HG02678 (cell line): ENCODE measurements around the gene SDF4.
A peak's percentile ranks its signal among the peaks of the same experiment; 100 is the strongest.

ENCODE experiments used
- ATAC-seq: cut with Tn5 transposase; IDR thresholded peaks from one replicate; pipeline ENCODE4 v1.9.1; 2021; ENCODE audit warnings: mild to moderate bottlenecking, moderate library complexity; ENCODE audit not compliant: unreplicated experiment

SDF4 gene, protein sequence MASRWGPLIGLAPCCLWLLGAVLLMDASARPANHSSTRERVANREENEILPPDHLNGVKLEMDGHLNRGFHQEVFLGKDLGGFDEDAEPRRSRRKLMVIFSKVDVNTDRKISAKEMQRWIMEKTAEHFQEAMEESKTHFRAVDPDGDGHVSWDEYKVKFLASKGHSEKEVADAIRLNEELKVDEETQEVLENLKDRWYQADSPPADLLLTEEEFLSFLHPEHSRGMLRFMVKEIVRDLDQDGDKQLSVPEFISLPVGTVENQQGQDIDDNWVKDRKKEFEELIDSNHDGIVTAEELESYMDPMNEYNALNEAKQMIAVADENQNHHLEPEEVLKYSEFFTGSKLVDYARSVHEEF

DNA sequence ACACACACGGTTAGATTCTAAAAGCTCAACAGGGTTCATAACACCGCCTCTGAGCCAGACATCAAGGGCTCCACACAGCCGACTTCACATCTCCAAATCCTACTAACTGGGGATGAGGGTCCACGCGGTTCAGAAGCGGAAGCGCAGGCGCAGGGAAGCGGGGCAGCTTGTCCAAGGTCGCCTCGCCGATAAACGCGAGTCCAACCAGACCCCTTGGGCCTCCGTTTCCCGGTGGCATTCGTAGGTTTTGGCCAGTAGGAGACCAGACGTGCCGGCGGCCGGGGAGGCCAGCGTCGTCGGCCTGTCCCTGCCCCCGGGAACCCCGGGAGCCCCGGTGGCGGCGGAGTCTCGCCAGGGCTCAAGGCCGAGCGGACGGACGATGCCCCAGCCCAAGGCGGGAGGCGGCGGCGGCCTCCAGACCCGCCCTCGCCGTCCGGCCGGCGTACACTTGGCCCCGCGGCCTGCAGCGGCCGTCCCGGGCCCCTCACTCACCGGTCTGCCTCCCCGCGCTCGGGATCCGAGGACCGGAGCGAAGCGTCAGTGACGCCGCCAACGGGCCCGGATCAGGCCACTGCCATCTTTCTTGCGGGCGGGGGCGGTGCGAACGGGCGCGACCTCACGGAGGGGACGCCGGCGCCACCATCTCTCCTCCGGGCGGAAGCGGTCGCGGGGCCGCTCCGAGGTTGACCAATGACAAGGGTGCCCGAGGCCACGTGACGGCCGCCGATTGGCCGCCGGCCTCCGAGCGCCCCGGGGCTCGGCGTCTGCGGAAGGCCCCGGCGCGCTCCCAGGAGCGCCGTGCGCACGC lies at the start of gene SDF4:
Gene SDF4, minus strand, starts transcription at position 602 of the 808 bp plus-strand sequence. CDS start 3,229 bp downstream, outside the sequence.
- peak; percentile 94 for ATAC-seq

DNA sequence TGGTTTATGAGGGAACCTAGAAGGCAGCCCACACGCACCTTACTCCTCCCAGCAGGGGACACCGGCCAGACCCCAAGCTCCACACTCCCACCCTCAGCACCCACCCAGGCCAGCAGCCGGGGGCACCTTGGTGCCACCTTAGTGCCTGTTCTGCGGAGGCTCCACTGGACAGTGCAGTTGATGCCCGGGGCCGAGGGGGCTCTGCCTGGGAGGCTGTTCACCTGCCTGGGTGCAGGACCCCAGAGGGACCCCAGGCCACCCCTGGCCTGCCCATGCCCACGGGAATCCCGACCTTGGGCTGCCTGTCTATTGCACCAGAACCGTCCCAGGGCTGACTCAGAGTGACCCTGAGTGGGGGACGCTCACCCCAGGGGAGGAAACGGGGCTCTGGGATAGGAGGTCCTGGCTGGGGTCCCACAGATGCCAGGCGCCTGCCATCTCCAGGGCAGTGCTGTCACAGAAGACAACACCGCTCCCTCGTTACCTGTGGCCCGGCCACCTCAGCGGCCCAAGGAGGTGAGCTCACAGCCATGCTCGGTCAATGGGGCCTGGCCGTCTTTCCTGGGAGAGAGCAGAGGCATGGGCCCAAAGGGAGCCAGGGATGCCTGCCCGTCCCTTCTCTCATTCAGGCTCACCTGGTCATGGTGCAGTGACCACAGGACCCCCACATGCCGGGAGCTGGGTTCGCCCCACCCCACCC lies 49.1 kb upstream of the SDF4 start:
- ATAC-seq, result no peak

DNA sequence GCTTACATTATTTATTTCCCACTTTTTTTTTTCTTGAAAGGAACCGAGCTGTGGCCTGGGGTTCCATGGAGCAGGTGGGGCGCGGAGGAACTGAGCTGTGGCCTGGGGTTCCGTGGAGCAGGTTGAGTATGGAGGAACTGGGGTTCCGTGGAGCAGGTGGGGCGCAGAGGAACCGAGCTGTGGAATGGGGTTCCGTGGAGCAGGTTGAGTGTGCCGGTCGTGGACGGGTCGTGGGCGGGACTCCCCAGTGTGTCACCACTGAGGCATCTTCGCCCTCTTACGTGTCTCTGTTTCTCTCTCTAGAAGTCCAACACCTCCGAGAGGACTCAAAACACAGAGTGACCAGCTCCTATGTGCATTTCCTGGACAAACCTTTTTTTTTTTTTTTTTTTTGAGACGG lies 47.2 kb upstream of the SDF4 start:
- ATAC-seq, result no peak

DNA sequence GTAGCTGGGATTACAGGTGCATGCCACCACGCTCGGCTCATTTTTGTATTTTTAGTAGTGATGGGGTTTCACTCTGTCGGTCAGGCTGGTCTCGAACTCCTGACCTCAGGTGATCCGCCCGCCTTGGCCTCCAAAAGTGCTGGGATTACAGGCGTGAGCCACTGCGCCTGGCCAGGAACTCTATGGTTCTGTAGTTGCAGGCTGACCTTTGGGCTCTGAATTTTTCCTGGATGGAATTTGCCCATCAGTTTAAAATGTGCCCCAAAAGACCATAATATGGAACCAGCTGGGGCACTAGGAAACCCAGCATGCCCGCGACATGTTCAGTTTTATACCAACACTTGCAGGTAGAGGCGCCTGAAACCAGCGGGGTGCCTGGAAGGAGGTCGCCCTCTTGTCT lies 46.8 kb upstream of the SDF4 start:
- no peak for ATAC-seq

DNA sequence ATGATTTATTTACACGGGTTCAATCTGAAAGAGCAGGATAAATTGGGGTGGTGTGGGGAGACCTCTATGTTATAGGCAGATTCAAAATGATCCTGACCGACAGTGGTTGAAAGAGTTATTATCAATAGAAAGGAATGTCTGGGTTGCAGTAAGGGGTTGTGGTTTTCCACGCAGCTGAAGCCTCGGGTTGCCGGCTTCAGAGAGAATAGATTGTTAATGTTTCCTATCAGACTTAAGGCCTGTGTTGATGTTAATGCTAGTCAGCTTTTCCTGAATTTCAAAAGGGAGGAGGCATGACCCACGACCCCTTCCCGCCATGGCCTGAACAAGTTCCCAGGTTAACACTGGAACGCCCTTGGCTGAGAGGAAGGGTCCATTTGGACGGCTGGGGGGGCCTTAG lies 44.0 kb upstream of the SDF4 start:
- ATAC-seq, result no peak

DNA sequence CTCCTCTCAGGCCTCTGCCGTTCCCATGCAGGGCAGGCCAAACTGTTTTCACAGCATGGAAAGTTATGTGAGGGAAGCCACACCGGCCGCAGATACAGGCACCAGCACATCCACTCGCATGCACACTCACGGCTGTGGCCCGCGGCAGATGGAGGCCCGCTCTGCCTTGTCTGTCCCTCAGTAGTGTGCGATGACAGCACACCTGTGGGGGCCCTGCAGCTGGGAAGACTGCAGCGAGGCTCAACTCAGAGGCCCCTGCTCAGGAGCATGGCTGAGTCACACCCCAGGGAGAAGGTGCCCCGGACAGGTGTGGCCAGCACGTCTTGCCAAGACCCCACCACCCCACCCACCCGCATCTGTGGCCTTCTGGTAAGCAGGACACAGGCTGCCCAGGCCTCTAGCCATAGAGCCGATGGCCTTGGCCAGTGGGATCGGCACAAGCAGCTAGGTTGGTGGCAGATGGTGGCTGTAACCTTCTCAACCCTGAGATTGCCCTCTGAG lies 43.2 kb upstream of the SDF4 start:
- ATAC-seq, result no peak

DNA sequence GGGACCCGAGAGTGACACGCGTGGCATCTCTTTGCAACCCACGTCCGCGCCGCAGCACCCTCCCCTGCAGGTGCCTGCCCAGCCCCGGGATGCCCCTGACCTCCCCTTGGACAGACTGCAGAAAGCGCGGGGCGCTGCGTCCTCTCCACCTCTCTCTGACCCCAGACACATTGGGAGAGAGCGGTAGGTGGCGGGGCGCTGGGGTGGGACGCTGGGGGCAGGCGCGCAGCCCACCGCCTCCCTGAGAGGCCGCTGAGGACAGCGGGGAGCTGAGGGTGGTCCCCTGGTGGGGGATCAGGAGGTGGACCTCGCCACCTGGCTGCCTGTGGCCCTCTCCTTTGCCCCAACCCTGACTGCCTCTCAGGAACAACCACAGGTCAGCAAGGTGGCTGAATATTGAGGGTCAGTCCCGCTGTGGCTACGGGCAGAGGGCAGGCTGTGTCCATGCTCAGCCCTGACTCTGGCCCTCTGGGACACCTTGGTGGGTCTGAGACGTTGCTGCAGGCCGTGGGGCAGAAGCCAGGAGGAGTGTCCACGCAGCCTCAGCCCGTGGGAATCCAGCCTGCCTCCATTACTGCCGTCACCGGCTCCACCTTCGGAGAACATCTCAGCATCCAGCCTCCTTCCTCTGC lies 42.6 kb upstream of the SDF4 start:
- ATAC-seq, result no peak

DNA sequence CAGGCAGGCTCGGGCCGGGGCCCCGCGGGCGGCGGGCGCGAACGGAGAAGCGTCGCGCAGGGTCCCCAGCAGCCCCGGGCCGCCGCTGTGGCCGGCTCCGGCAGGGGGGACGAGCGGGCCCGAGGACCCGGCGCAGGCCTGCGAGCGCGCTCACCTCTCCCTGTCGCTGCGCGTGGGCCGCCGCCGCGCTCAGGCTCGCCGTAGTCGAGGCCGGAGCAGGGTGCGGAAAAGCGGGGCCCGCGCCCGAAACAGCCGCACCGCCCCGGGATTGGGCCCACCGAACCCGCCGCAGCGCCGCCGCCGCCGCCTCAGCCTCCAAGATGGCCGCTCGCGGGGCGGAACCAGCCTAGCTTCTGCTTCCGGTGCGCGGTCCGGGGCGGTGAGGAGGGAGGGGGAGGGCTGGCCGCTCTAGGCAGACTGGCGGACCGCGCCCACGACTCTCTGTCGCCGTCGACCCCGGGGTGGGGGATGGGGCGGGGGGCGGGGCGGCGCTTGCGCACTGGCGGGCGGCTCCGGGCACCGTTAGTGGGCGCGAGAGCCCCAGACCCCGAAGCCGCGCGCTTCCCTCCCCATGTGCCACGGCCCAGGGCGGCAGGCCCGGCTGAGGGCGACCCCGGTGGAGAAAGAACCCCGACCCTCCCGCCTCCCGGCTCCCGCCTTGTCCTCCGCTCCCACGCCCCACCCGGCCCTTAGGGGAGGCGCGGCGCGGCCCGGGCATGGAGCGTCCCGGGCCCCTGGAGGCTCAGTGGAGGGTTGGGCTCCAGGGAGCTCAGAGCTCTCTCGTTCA lies 41.9 kb upstream of the SDF4 start, which contains the start of gene UBE2J2:
Gene UBE2J2, minus strand, starts transcription at position 343 of the 787 bp plus-strand sequence. CDS start 5,862 bp downstream, outside the sequence.
- peak; percentile 92 for ATAC-seq

DNA sequence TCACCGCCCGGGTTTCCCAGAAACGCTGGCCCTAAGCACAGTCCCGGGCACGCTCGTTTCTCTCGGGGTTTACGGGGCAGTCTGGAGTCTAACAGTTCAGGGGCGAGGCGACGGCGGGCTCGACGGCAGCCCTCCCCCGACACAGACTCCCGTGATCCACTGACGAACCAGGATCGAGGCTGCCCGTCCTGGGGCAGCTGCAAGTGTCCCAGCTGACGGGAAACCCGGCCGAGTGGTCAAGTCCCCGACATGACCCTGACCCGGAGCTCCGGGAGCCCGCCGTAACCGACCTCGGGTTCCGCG lies 41.4 kb upstream of the SDF4 start:
- peak; percentile 16 for ATAC-seq

DNA sequence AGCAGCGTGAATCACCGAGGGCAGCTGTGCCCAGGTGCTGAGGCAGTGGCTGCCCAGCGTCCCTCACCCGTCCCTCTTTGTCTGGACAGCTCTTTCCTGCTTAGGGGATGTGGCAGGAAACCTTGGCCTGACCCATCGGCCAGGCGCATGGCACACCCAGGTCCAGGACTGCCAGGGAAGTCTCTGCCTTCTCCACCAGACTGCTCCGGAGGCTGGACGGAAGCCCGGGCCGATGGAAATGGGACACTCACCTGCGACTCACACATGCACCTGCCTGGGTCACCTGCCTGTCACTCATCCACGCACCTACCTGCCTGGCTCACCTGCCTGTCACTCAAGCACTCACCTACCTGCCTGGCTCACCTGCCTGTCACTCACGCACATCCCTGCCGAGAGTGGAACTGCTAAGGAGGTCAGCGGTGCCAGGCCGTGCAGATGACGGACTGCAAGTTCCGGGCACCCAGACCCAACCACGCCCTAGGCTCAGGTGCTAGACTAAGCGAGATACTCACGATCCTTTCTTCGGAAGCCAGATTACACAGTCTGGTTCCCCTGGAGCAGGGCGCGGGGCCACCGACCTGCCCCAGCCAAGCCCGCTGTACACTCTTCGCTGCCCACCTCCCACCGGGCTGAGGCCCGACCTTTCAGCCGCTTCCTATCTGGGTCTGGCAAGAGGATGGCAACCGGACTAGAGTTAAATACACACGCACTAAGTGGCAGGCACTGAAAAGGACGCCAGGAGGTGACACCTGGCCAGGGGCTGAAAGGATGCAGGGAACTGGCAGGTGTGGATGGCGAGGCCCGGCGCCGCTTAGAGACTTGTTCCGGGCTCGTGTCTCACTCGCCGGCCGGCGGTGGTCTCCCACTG lies 40.8 kb upstream of the SDF4 start:
- no peak for ATAC-seq

DNA sequence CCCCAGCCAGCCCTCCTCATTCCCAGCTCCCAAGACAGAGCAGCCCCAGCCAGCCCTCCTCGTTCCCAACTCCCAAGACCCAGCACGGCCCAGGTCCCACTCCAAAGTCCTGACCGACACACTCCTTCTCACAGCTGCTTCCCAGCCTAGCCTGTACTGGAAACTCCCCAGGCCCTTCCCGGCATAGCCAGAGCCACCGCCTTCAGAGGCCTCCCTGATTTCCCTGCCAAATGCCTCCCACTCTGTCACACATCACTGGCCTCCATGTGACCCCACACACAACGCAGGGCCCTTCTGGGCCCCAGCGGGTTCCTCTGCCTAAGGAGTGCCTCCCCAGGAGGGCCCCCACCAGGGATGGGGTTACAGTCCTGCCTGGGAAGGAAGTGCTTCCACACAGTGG lies 39.0 kb upstream of the SDF4 start:
- no peak for ATAC-seq

DNA sequence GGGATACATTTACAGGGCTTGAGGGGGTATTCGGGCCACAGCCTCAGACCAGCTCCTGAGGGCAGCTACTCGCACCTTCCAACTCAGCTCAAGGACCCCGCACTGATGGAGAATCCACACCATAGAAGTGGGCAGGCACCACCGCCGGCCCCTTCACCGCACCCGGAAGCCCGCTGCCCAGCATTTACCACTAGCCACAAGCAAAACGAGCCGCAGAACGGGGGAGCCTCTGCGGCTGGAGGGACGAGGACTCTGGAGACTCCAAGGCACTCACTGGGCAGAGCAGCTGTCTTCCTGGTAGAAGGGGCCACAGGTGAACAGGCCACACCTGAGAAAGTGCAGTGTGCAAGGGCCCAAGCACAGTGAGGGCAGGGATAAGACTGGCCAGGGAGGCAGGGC lies 36.5 kb upstream of the SDF4 start:
- ATAC-seq, result no peak

DNA sequence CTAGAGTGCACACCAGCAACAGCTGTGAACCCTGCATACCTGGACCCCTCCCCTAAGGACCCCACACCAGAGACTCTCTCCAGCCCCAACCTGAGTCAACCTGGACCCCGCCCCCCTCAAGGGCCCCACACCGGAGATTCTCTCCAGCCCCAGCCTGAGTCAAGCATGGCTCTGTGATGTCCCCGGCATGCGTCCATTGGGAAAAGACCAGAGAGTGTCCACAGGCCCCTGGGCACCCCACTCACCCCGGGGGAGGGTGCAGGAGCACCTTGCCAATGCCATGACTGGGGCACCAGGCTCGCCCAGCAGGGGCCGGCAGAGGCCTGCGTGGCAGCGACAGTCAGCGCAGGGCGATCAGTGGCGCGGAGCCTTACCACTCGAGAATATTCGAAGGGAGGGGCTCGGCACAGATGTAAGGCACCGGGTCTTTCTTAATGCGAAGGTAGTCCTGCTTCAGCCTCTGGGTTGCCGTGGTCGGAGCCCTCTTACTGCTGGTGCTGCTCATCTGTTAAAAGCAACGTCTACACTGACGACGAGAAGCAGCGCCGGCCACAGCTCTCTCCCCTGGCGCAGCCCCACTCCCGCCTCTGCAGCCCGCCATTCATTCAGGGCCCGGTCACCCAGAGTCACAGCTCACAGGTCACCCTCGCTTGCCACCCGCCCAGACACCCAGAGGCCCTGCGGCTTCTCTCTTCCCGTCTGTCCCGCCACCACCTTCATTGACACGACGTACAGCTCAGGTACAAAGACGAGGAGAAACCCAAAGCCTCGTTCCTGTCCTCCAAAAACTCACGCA lies 35.9 kb upstream of the SDF4 start:
- ATAC-seq, result no peak

DNA sequence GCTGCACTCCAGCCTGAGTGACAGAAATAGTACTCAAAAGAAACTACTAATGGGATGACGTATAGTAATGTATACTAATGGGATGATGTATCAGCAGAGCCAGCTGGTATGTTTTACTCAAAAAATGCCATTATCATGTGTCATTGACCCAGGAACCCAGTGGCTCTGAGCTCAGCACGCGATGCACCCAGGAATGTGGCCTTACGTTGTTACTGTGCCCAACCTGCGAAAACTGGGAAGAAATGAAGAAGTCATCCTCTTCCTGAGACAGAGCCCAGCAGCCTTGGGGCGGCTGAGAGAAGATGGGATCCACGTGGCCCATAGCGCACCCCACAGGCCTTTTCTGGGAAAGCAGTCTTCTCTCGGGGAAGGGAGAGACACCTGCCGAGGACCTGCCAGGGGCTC lies 33.1 kb upstream of the SDF4 start:
- ATAC-seq, result no peak

DNA sequence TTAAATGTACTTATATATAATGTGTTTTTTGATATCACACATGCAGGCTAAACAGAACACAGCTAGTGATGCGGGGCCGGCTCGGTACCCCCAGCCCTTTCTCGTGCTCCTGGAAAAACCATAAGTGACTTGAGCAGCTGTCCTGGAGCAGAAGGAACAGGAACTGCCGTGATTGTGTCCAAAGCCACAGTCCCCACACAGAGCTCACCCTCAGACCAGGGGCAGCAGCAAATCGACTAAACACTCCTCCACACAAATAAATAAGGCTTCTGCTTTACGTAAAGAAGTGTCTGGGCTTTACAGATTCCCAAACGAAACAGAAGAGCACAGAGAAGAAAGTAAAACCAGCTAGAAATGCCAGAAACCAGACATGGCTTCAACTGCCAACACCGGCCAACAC lies 32.2 kb upstream of the SDF4 start:
- no peak for ATAC-seq

DNA sequence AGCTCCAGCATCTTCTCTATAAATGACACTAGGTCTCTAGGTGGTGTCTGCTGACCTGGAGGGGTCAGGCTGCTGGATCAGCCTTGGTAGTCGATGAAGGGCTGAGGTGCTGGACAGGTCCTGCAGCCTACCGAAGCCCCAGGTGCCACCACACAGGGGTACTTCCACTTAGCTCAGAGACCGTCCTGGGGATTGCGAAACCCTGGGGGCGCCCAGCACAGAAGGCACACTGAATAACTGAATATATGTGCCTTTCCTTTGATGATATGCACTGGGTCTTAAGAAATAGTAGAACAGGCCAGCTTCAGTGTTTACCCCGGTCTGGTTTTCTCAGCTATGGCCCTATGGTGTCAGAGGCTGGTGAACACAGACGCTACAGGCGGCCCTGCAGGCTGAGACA lies 31.0 kb upstream of the SDF4 start:
- no peak for ATAC-seq

DNA sequence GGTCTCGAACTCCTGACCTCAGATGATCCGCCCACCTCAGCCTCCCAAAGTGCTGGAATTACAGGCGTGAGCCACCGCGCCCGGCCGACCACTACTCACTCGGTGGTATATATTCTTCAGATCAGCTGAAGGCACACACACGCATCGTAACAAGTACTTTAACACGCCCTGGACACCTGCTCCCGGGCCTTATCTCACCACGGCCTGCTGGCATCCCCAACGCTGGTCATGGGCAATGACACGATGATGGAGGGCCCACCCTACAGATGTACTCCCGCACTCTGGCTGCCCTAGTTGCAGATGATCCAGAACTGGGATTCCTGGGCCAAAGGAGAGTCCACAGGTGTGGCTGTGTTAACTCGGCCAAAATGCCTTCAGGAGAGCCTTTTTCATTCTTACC lies 30.3 kb upstream of the SDF4 start:
- no peak for ATAC-seq

DNA sequence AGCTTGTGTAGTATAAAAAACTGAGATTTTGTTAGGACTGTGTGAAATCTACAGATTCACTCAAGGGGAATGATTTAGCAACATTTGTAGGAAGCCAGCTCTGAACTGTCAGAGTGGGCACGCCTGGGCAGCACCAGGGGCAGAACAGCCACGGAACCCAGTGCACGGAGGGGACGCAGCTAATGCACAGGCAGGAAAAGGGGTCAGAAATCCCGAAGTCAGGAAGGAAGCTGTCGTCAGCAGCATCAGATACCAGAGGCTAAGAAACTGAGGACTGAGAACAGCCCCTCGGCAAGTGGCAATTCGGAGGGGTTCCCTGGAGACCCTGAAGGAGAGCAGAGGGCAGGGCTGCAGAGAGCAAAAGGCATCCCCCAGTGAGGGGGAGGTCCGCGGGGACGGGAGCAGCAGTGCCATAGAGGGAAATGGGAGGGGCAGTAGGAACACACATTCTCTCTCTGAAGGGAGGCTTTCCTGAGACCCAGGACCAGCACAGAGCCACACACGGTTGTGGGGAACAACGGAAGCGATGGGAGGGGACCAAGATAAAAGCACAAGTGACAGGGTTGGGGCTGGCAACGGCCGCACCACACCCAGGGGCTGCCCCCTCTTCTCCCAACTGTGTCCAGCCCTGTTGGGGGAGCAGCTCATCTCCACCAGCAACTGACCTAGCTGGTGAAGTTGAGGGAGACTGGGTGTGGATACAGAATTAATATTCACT lies 29.2 kb upstream of the SDF4 start:
- ATAC-seq, result no peak
